Chondrocyte (in vitro differentiated cells): ENCODE data around the gene RSPO1. TPM values are rescaled to one million over a fixed set of nuclear protein-coding genes. Genes with fewer than 3 reads are reported as not detected.

Experiments
- DNase-seq: peaks from one replicate; pipeline ENCODE4 v3.0.0; 2021; ENCODE audit warnings: mixed read lengths, low spot score
- H3K27ac Mint-ChIP-seq: one replicate; pipeline ENCODE4 v1.8.0; 2021; ENCODE audit warnings: mild to moderate bottlenecking, moderate library complexity, mixed read lengths; ENCODE audit not compliant: unreplicated experiment
- H3K27me3 Mint-ChIP-seq: 2 replicates; pipeline ENCODE4 v1.8.0; 2021; ENCODE audit warnings: low read depth, mixed read lengths
- H3K36me3 Mint-ChIP-seq: 2 replicates; pipeline ENCODE4 v1.8.0; 2021; ENCODE audit warnings: low read depth, mixed read lengths
- H3K4me1 Mint-ChIP-seq: 2 replicates; pipeline ENCODE4 v1.8.0; 2021; ENCODE audit warnings: low read depth, mild to moderate bottlenecking, mixed read lengths
- H3K4me3 Mint-ChIP-seq: one replicate; pipeline ENCODE4 v1.8.0; 2021; ENCODE audit warnings: mild to moderate bottlenecking, moderate library complexity, mixed read lengths; ENCODE audit not compliant: unreplicated experiment
- H3K9me3 Mint-ChIP-seq: 2 replicates; pipeline ENCODE4 v1.8.0; 2021; ENCODE audit warnings: low read depth, mixed read lengths
- CTCF ChIP-seq: fragments of 200-600 bp; sonication (generic); IDR thresholded peaks from 2 replicates; pipeline ENCODE4 v1.5.0; 2021; ENCODE audit warnings: antibody characterized with exemption, mild to moderate bottlenecking, moderate library complexity
- total RNA-seq: library from RNA; stranded (reverse); gene quantifications from 3 replicates; pipeline ENCODE4 v1.2.1, GENCODE V29; 2021

RSPO1 gene
- total RNA-seq, 1 donor from 2014 or later = not detected

GRCh38 chr1:37574834-37575480, 59.7 kb downstream of the RSPO1 start:
- Mint-ChIP-seq H3K4me1 (peaks cover 14% of the 10 kb centered on the region), H3K27me3 (no peaks in the 10 kb centered on the region), H3K9me3 (no peaks in the 10 kb centered on the region), H3K27ac (no peak overlapping the region), H3K4me3 (no peak overlapping the region), H3K36me3 (peaks cover 43% of the 10 kb centered on the region)
- TF ChIP-seq CTCF = no peak
- no peak for DNase-seq

- Mint-ChIP-seq H3K9me3 (no peaks in the 10 kb centered on the region), H3K4me3 (no peak overlapping the region), H3K4me1 (no peaks in the 10 kb centered on the region), H3K36me3 (peaks cover 61% of the 10 kb centered on the region), H3K27ac (no peak overlapping the region), H3K27me3 (no peaks in the 10 kb centered on the region)
- DNase-seq = no peak
- TF ChIP-seq CTCF = no peak
These were observed 64.0 kb downstream of the RSPO1 start for GRCh38 chr1:37570528-37571334.

GRCh38 chr1:37567023-37567422, 67.7 kb downstream of the RSPO1 start:
- H3K27me3 Mint-ChIP-seq = no peaks in the 10 kb centered on the region
- DNase-seq = no peak
- peaks cover 43% of the 10 kb centered on the region for H3K36me3 Mint-ChIP-seq
- no peak overlapping the region for H3K27ac Mint-ChIP-seq
- H3K4me1 Mint-ChIP-seq = peaks cover 8% of the 10 kb centered on the region
- H3K9me3 Mint-ChIP-seq = no peaks in the 10 kb centered on the region
- no peak for TF ChIP-seq CTCF
- no peak overlapping the region for H3K4me3 Mint-ChIP-seq

- no peak overlapping the region for H3K27ac Mint-ChIP-seq
- H3K4me3 Mint-ChIP-seq = no peak overlapping the region
- no peak for DNase-seq
- no peaks in the 10 kb centered on the region for H3K9me3 Mint-ChIP-seq
- peaks cover 39% of the 10 kb centered on the region for H3K36me3 Mint-ChIP-seq
- H3K27me3 Mint-ChIP-seq = no peaks in the 10 kb centered on the region
- TF ChIP-seq CTCF = no peak
- peaks cover 8% of the 10 kb centered on the region for H3K4me1 Mint-ChIP-seq
These were observed 69.8 kb downstream of the RSPO1 start for GRCh38 chr1:37564892-37565291.

GRCh38 chr1:37562984-37563383, 71.7 kb downstream of the RSPO1 start:
- peaks cover 24% of the 10 kb centered on the region for H3K36me3 Mint-ChIP-seq
- H3K27me3 Mint-ChIP-seq = no peaks in the 10 kb centered on the region
- no peak for DNase-seq
- H3K4me1 Mint-ChIP-seq = peaks cover 8% of the 10 kb centered on the region
- no peaks in the 10 kb centered on the region for H3K9me3 Mint-ChIP-seq
- no peak overlapping the region for H3K27ac Mint-ChIP-seq
- H3K4me3 Mint-ChIP-seq = no peak overlapping the region
- no peak for TF ChIP-seq CTCF

Other genes starting within 250 kb of the RSPO1 start
- 5.9 to 7.5 TPM (median 6.9 TPM) in 3 replicates for gene ZC3H12A, start 160.3 kb downstream of the RSPO1 start, total RNA-seq
- gene MEAF6, start 120.1 kb downstream of the RSPO1 start, total RNA-seq = 47.4 to 52.8 TPM (median 48.7 TPM) in 3 replicates
- 15.1 to 17.5 TPM (median 15.6 TPM) in 3 replicates for gene SNIP1, start 80.6 kb downstream of the RSPO1 start, total RNA-seq
- 3.5 to 5.7 TPM (median 3.9 TPM) in 3 replicates for gene DNALI1, start 78.0 kb downstream of the RSPO1 start, total RNA-seq
- 47.6 to 57.4 TPM (median 48.5 TPM) in 3 replicates for gene GNL2, start 39.0 kb downstream of the RSPO1 start, total RNA-seq
- gene CDCA8, start 57.6 kb upstream of the RSPO1 start, total RNA-seq = 5.7 to 7.0 TPM (median 6.0 TPM) in 3 replicates
- gene EPHA10, start 130.2 kb upstream of the RSPO1 start, total RNA-seq = 0.37 TPM in 1 of 3 replicates, not detected in the others
- gene MANEAL, start 159.0 kb upstream of the RSPO1 start, total RNA-seq = 3.9 to 4.2 TPM (median 4.0 TPM) in 3 replicates
- 72.6 to 80.0 TPM (median 76.1 TPM) in 3 replicates for gene C1orf122, start 172.9 kb upstream of the RSPO1 start, total RNA-seq
- 11.9 to 17.7 TPM (median 15.5 TPM) in 3 replicates for gene YRDC, start 173.3 kb upstream of the RSPO1 start, total RNA-seq
- gene MTF1, start 224.7 kb upstream of the RSPO1 start, total RNA-seq = 14.8 to 17.3 TPM (median 17.2 TPM) in 3 replicates